ENCODE data around the gene PRR16.

GRCh38 chr5:120535900-120536299, 71.8 kb downstream of the PRR16 start:
- TF ChIP-seq ZNF274 (IDR thresholded peaks at IDR 0.05; ENCODE audit: low read depth, low read length) (no peak), YY1 (IDR thresholded peaks at IDR 0.05; ENCODE audit: insufficient read depth, insufficient read length) (no peak), SUZ12 (IDR thresholded peaks at IDR 0.05; ENCODE audit: extremely low read depth, insufficient read depth, insufficient read length) (no peak)
